Amniotic epithelial cell (primary cell): ENCODE measurements around the gene C16orf95.
"Not testable (repeated sequence)": the region's sequence is repeated elsewhere in the genome, so short reads cannot be mapped to it uniquely, and the experiment has no call there.

Experiments used
- DNase-seq: peaks from one replicate; pipeline ENCODE4 v3.0.0-alpha.2; 2010; ENCODE audit warnings: low read depth

C16orf95 gene

DNA sequence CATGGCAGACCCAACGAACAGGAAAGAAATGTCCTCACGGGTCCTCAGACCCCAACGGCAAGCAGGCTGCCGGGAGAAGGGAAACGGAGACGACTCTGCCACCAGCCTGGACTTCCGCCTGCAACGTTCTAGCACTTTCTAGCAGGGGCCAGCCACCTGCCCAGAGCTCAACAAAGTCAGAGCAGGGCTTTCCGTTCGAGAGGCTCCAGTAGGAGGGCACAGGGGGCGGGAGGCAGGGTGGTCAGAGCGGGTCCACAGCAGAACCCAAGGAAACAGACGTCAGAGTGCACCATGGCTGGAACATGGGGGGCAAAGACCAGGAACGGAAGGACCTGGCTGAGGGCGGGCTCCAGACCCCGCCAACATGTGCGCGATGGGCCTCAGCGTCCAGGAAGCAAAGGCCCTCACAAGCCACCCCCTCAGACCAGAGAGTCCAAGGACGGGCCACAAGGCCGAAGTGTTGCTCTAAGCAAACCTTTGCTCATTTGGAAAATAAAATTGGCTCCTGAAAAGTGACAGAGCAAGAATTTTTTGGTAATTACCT lies 29.4 kb upstream of the C16orf95 start:
- no peak for DNase-seq

DNA sequence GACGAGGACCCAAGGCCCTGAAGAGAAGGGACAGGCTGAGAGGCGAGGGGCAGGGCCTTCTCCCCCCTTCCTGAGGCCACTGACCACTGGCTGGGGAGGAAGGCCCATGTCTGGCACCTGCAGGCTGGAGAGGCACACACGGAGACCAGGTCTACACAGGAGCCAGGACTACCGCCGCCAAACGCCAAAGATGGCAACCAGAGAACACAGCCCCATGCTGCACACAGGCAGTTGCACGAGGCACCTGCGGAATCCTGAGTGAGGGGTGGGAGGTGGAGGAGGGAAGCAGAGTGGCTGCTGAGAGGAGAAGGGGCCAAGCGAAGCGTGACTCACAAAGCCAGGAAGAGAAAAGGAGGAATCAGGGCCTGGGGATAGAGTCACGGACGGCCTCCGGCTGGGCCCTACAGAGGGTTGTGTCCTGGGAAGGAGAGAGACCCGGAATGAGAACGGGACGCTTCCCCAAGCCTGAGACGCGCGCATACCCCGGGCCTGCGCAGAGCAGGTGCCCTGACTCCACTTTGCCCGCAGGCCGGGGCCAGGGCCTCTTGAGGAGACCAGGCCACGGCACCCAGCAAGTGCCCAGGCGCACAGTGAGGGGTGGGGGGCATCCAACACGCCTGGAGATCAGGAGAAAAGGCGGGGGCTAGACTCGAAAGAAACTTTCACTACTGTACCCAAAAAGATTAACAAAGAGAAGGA lies 28.7 kb upstream of the C16orf95 start:
- no peak for DNase-seq

DNA sequence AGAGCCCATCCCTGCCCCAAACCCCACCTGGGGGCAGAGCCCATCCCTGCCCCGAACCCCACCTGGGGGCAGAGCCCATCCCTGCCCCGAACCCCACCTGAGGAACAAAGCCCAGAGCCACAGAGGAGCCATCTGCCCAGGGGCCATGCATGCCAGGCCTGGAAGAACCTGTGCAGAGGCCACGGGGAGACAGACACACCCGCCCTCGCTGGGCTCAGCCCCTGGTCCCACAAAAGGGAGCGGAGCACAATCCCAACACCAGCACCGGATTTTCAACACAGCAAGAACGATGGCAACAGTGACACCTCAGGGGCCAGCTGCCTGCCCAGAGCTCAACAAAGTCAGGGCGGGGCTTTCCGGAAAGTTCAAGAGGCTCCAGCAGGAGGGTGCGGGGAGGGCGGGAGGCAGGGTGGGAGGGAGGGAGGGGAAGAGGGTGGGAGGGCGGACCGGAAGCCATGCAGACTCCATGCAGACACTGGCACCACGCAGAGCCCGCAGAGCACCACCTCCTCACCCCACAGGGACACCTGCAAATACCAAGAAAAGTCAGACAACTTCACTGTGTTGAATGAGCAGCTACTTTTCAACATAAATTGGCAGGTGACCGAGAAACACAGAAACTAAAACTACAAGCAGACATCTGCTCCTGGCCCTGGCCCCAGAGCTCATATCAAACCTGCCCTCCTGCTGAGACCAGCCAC lies 27.9 kb upstream of the C16orf95 start:
- peak; percentile 13 for DNase-seq

DNA sequence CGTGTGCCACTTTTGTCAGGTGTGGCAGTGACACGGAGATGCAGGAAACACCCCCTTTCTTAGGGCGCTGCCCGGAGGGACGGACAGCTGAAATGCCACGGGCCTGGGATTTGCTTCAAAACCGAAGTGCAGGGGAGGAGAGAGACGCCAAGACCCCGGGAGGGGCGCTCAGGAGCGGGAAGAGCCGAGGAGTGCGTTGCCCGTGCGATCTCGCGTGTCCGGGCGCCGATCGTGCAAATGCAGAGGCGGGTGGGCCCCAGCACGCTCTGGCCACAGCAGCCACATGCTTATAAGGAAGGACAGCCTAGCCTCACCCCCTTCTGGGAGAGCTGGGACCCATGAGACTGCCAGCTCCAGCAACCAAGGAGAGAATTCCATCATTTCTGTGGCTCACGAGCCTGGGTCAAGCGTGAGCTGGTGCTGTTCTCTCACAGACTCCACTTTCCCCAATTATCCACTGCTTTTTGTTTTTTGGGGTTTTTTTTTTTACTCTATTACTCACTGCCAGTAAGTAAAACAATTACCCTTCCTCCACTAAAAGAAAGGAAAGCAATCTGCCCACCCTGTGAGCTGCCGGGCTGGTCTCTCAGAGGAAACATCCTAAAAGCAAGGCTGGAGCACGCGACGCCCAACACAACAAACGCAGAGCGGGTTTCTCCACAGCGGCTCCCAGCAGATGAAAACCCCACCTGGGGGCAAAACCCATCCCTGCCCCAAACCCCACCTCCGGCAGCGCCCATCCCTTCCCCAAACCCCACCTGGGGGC lies 27.2 kb upstream of the C16orf95 start:
- DNase-seq: no peak

DNA sequence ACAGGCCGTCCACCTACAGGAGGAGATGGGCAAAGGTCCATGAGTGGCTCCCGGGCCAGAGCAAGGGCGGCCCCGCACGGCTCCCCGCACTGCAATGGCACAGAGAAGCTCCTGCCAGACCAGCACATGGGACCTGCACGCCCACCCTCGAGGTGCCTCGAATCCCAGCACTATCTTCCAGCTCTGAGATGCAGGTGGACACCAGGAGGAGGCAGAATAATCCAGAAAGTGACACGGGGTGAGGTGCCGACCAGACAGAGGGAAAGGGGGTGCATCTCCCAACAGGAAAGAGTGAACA lies 26.5 kb upstream of the C16orf95 start:
- no peak for DNase-seq

DNA sequence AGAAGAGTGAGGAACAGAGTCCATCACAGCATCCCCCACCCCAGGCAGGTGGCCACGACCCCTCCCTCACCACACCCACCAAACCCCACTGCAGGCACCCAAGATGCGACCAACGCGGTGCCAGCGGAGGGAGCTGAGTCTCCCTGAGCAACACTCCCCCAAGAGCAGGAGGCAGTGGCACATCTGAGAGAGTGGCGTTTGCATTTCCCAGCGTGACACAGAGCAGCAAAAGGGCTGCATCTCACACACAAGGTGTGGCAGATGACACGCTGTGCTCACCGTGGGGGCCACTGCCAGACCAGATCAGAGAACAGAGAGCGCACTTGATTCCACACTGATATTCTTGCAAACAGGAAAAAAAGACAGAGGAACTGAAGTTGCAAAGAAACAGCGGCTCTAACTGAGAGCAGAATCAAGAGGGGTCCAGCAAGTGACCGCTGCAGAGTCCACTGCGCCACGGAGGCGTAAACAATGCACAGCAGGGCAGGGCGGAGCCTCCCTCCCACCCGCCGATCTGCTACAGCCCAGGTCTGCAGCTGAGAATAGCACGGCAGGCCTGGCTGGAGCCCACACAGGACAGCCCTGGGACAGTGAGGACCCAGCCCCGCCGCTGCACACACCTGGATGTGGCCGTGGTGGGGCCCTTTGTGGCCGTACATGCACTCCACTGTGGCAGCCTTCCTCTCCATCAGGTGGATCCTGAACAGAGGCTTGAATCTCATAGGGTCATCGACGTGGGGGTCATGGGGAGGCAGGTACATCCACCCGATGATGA lies 26.0 kb upstream of the C16orf95 start:
- no peak for DNase-seq

DNA sequence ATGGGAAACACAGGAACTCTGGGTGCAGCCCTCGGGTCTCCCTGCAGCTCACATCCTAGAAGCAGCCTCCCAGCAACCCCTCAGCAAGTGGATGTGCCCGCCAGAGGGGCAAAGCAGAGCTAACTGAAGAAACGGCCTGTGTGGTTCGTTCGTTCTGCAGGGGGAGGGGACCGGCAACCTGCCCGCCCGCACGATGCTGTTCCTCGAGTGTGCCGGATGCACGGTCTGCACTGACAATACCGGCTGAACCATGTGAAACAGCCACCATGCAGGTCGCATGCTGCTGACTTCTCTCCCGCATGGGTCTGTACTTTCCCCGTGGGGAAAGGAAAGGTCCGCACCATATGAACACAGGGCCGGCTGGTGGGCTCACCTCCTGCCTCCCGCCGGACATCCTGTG lies 25.3 kb upstream of the C16orf95 start:
- DNase-seq: no peak

DNA sequence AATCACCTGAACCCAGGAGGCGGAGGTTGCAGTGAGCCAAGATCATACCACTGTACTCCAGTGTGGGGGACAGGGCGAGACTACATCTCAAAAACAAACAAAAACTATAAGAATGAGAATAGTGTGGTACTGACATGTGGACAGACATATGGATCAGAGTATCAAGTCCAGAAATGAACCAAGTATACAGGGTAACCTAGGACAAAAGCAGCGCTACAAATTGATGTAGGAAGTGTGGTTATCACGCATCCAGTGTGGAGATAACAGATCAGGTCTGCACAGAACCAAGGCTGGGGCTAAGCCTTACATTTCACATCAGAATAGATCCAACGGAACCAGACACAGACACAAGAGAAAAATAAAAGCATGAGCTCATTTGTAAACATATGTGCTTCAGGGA lies 23.0 kb upstream of the C16orf95 start:
- DNase-seq: no peak

DNA sequence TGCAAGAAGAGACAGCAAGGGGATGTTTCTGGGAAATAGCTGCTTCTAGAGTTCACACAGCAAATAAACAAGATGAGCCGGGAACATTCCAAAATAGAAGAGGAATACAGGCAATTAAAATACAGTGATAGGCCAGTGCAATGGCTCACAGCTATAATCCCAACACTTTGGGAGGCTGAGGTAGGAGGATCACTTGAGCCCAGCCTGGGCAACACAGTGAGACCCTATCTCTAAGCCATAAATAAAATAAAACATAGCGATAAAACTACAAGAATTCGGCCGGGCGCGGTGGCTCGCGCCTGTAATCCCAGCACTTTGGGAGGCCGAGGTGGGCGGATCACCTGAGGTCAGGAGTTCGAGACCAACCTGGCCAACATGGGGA lies 22.5 kb upstream of the C16orf95 start:
- DNase-seq: not testable (repeated sequence)

DNA sequence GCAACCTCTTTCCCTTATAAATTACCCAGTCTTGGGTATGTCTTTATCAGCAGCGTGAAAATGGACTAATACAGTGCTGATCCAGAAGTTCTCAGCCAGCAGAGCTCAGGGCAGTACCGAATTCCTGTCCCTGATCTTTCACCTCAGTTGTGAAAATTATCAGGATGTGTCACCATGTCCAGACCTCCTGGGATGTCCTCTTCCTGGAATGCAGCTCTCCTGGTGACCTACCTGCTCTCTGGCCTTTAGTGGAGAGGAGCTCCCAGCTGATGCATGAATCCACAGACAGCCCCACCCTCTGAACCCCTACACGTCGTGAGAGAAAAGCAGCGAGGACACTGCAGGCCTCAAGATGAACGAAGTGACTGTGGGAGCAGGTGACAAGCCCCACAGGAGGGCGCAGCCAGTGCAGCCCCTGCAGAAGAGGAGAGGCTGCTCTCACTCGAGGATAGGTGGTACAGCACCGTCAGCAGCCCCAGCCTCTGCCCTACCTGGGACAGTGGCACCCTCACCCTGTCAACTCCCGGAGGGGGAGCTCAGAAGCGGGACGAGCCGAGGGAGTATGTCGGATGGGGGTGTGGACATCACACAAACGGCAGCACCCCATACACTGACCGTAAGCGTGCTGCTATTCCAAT lies 22.0 kb upstream of the C16orf95 start:
- DNase-seq: no peak

DNA sequence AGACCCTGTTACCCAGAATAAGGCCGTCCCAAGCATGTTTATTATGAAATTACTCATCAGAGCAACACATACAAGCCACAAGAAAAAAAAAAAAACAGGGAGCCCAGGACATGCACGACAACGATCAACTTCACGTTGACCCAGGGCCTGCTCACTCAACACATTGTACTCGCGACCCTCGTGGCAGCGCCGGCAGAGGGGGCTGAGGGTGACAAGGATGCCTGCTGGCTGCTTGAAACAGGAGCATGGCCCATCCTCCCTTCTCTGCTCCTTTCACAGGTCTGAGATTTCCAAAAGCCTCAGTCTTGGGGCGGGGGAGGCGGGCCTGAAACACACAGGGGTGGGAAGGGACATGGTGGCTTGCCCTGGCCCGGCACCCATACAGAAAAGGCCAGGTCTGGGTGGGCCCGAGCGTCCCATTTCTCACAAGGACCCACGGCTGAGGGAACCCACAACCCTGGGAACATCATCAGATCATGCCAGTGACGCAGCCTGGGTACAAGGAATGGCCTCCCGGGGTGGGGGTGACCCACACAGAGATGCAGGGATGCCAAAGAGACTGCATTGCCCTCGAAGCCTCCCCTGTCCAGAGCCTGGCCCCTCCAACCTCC lies 21.1 kb upstream of the C16orf95 start:
- no peak for DNase-seq

DNA sequence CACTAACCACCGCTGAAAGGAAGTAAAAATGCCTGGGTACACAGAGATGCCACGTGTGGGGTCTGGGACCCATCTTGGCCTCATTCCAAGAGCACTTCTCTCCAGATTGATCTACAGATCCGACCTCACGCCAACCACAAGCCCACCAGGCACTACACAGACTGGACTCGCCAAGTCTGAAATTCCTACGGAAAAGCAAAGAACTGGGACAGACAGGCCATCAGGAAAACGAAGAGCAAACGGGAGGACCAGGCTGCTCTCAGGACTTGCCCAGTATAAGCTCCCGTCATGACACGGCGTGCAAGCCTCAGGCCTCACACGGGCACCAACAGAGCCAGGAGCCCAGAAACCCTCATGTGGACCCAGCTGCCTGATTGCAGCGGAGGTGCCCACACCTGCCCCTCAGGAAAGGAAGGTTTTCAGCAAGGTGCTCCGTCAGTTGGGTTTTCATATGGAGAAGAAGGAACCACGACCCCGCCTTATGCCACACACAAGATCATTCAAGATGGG lies 20.1 kb upstream of the C16orf95 start:
- DNase-seq: no peak

DNA sequence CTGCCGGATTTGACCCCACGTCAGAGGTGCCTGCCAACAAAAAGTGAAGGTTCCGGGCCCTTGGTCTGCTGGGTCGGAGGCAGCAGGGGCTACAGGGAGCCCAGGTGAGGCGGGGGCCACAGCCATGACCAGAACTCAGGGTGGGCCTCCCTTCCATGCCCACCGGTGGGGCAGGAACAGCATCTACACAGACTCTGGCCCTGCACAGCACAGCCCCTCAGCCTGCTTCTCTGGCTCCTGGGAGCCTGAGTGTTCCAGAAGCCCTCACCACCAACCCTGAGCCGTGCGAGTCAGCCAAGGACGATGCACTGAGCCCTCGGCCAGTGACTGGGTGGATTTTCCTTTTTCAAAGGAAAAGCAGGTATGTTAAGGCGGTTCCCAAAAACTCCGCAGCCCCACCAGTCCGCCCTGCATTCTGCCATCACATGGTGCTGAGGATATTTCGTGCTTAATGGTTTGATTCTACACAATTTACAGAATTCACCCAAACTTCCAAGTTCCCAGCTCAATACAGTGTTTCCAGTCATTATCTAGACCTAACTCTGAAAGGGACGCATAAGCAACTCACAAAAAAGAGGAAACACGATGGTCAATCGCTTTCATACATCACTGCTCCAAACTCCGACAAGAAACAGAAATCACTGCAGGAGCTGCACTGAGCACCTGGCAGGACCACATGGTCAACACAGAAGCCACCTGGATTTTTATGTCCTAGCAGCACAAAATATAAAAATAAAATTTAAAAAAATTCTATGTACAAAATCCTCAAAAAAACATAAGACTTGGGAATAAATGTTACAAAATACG lies 19.4 kb upstream of the C16orf95 start:
- no peak for DNase-seq

DNA sequence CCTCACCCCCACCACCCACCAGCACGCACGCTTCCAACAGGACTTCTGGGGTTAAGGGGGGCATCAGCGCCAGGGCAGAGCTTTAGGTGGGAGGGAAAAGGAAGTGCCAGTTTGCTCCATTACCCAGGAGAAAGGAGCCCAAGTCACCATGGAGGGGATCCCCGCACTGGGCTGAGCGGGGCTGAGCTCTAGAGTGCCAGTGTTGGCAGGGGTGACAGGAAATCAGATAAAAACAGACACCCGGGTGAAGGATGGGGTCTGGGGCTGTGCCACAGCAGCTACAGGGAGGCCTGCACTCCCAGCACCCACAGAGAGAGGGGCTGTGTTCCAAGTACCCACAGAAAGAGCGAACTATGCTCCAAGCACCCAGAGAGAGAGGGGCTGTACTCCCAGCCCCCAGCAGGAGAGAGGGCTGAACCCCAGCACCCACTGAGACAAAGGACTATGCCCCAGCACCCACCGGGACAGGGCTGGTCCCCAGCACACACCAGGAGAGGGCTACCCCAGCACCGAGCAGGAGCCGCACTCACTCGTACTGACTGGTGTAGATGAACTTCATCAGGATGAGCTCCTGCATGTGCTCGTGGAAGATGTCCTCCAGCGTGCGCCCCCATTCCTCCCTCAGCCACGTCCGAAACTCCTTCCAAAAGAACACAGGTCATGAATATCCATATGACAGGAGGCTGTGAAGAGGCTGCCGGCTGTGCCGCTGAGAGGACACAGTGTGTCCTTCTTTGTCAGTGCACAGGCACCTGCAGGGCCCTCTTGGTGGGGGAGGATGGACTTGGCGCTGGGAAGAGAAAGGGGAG lies 18.6 kb upstream of the C16orf95 start:
- DNase-seq: no peak

DNA sequence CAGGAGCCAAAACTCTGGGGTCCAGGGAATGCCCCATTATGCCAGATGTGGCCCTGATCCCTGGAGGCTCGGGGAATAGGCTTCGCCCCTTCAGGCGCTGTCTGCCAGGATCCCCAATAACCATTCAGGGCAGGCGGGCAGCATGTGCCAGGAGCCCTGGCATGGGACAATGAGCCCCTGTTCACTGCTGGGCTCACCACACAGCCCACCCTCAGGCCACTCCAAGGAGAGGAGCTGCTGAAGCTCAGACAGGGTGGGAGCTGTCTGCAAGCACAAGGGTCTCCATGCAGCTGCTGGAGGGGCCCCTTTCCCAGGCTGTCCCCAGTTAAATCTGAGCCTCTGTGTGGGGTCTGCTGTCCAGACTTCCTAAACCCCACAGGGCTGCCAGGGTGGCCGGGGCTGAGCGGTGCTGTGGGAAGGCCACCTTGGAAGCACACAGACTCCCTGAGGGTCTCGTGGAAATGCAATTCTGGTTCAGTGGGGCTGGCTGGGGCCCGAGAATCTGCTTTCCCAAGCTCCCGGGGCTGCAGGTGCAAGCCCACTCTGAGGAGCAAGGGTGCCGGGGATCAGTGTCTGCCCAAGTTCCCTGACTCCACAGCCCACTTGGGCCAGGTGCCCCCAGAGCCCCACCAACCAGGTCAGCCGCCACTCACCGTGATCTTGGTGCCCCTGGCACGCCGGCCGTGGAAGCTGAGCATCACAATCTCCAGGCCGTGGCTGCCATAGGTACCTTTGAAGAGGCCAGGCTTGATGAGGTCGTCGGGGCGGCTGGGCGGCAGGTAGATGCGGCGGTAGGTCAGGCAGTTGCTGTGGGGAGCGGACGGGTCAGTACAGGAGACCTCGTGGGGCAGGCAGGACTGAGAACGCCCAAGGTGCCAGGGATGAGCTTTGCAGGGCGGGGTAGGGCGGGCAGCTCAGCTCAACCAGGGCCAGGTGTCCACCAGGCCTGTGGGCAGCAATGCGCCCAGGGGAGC lies 17.7 kb upstream of the C16orf95 start:
- no peak for DNase-seq

DNA sequence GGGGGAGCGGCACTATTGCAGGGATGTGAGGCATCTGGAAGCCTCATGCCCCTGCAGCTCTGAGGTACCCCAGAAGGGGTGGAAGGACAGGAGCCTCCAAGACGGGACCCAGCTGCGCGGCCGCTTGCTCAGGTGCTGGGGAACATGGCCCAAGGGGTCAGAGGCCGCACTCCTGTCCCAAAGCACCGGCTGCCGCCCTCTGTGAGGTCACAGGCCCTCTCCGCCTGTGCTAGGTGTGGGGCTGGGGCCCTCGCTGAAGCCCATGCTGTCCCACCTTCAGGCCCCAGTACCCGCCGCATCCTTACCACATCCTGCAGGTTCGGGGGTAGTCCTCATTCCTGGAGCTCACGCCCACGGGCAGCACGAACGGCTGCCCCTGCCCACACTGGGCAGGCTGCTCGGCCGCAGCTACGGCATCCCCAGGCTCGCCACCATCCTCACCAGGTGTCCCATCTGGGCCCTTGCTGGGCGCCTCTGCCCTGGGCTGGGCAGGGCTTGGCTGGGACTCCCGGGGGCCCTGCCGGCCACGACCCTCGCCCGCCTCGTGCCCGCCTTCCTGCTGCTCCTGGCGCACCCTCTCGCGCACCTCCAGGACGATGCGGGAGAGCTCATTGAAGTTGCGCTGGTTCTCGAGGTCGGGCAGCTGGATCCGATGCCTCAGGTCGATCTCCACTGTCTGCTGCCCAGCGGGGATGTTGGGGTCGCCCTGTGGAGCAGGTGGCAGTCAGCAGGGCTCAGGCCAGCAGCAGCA lies 16.6 kb upstream of the C16orf95 start:
- no peak for DNase-seq

DNA sequence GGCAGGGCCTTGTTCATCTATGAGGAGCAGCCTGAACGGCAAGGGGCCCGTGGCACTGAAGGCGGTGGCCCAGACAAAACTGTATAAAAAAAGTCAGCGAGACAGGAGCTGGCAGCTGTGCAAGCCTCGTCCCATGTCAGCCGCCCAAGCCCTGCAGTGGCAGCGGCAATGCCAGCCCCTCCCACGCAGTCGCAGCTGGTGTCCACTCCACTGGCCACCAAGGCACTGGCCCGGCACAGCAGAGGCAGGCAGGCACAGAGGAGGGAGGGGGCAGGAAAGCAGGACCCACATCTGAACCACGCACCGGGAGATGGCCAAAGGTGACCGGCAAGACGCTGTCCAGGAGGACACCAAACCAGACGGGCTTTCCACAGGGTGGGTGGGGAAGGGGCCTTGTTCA lies 15.9 kb upstream of the C16orf95 start:
- no peak for DNase-seq

DNA sequence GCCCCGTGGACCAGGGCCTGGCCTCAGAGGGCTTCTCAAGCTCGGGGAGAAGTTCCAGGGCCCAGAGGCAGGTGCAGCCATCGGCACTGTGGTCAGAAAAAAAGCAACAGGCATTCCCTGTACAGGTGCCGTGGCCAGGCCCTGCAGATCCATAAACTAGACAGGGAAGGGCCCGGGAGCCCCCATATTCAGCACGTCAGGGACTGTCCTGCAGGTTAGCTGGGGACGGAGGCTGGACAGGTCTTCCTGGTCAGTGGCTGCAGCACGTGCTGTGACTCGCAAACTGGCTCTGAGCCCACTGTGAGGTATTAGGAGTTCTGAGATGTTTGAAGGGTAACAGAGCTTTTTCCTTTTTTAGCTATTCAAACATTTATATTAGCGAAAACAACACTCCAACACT lies 15.0 kb upstream of the C16orf95 start:
- DNase-seq: peak; percentile 16
